ENCODE data around the gene F8A1.

DNA sequence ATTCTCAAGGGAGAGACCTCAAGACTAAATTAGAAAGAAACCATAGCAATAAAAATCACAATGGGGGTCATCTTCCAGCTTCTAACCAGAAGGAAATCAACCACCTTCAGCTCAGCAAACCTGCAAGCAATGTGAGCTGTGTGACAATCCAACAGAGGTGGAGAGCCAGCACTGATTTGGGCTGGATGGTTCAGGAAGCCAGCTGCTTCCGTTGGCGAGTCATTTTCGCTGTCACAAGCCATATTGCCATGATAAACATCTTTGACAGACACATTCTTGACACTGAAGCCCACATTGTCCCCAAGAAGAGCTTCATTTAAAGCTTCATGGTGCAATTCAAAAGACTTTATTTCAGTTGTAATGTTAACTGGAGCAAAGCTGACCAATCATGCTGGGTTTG, 22.7 kb downstream of the F8A1 start:
- TF ChIP-seq EZH2 (optimal IDR thresholded peaks at IDR 0.05; ENCODE audit: low read depth, low read length) (no peak), EZH2phosphoT487 (IDR thresholded peaks at IDR 0.05; ENCODE audit: low read length) (no peak)
- TF ChIP-seq, protein P1, sequence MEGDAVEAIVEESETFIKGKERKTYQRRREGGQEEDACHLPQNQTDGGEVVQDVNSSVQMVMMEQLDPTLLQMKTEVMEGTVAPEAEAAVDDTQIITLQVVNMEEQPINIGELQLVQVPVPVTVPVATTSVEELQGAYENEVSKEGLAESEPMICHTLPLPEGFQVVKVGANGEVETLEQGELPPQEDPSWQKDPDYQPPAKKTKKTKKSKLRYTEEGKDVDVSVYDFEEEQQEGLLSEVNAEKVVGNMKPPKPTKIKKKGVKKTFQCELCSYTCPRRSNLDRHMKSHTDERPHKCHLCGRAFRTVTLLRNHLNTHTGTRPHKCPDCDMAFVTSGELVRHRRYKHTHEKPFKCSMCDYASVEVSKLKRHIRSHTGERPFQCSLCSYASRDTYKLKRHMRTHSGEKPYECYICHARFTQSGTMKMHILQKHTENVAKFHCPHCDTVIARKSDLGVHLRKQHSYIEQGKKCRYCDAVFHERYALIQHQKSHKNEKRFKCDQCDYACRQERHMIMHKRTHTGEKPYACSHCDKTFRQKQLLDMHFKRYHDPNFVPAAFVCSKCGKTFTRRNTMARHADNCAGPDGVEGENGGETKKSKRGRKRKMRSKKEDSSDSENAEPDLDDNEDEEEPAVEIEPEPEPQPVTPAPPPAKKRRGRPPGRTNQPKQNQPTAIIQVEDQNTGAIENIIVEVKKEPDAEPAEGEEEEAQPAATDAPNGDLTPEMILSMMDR (IDR thresholded peaks at IDR 0.05; ENCODE audit: low read length) = no peak

Measured in MM.1S (cell line).